ENCODE data around the gene UNKL.

DNA sequence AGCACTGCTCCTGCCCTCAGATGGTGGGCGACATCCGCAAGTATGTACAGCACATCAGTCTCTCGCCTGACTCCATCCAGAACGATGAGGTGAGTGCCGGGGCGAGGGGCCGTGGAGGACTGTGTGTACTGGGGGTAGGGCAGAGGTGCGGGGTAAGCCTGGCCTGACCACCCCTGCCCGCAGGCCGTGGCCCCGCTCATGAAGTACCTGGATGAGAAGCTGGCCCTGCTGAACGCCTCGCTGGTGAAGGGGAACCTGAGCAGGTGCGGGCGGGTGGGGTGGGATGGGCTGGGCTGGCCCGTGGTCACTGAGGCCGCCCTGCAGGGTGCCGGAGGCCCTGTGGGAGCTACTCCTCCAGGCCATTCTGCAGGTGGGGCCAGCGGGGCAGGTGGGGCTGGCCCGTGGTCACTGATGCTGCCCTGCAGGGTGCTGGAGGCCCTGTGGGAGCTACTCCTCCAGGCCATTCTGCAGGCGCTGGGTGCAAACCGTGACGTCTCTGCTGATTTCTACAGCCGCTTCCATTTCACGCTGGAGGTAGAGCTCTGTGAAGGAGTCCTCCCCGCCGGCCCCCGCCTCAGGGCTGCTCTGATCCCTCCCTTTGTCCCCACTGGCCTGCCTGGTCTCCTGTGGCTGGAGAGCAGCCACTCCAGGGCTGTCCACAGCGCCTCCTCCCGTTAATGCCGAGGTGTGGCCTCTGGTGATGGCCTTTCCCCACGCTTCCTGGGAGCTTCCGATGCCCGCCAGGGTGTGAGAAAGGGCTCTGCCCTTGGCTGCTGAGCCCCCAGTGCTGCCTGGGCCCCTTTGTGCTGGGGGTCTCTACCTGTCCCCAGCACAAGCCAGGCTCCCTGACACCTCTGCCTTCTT is 67.8 kb downstream of the UNKL start:
- TF ChIP-seq POLR2A (IDR thresholded peaks at IDR 0.05; ENCODE audit: control extremely low read depth in 1 of 2, low read depth in 2 of 2, low read length in 2 of 2) (no peak), MAFK (IDR thresholded peaks at IDR 0.05; ENCODE audit: low read depth, low read length) (no peak), SRF (IDR thresholded peaks at IDR 0.05; ENCODE audit: low read depth, low read length) (no peak), EZH2 (IDR thresholded peaks at IDR 0.05; ENCODE audit: low read depth, low read length, severe bottlenecking) (no peak), POU5F1 (IDR thresholded peaks at IDR 0.05; ENCODE audit: low read depth, low read length) (no peak), SP1 (IDR thresholded peaks at IDR 0.05; ENCODE audit: low read depth, low read length) (no peak), NRF1 (IDR thresholded peaks at IDR 0.05; ENCODE audit: low read depth, low read length) (no peak)
- TF ChIP-seq, protein P1, sequence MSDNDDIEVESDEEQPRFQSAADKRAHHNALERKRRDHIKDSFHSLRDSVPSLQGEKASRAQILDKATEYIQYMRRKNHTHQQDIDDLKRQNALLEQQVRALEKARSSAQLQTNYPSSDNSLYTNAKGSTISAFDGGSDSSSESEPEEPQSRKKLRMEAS (IDR thresholded peaks at IDR 0.05): no peak
